ENCODE measurements around the gene CDC45.
"Not testable (repeated sequence)": the region's sequence is repeated elsewhere in the genome, so short reads cannot be mapped to it uniquely, and the experiment has no call there.

- TF ChIP-seq, protein P1, sequence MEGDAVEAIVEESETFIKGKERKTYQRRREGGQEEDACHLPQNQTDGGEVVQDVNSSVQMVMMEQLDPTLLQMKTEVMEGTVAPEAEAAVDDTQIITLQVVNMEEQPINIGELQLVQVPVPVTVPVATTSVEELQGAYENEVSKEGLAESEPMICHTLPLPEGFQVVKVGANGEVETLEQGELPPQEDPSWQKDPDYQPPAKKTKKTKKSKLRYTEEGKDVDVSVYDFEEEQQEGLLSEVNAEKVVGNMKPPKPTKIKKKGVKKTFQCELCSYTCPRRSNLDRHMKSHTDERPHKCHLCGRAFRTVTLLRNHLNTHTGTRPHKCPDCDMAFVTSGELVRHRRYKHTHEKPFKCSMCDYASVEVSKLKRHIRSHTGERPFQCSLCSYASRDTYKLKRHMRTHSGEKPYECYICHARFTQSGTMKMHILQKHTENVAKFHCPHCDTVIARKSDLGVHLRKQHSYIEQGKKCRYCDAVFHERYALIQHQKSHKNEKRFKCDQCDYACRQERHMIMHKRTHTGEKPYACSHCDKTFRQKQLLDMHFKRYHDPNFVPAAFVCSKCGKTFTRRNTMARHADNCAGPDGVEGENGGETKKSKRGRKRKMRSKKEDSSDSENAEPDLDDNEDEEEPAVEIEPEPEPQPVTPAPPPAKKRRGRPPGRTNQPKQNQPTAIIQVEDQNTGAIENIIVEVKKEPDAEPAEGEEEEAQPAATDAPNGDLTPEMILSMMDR (IDR thresholded peaks at IDR 0.05): not testable (repeated sequence)
- TF ChIP-seq ZFX (IDR thresholded peaks at IDR 0.05; ENCODE audit: borderline replicate concordance): not testable (repeated sequence)
Measured at GRCh38 chr22:19531327-19531726, 51.6 kb downstream of the CDC45 start.

All from 22Rv1 (cell line).